Gastroesophageal sphincter (tissue), 4 donors: ENCODE results near the gene SLC6A13. TPM values are rescaled to one million over a fixed set of nuclear protein-coding genes. Genes with fewer than 3 reads are reported as not detected.
"Not testable (repeated sequence)": the region's sequence is repeated elsewhere in the genome, so short reads cannot be mapped to it uniquely, and the experiment has no call there.

Experiments
- ATAC-seq: fragments of 150-250 bp; one replicate; pipeline ENCODE4 v1.9.1; 2016; ENCODE audit warnings: mild to moderate bottlenecking, moderate library complexity
- H3K27ac ChIP-seq, 4 donors: fragments of 200-600 bp; sonication (generic) in 3 of 4; 1 replicate in 3 of 4; 2 replicates in 1 of 4; pipeline ENCODE4 v1.5.1; 2016 to 2019
- H3K27me3 ChIP-seq: fragments of 200-600 bp; sonication (generic); one replicate; pipeline ENCODE4 v1.5.1; 2019
- H3K36me3 ChIP-seq, 2 donors: fragments of 200-600 bp; sonication (generic); one replicate each; pipeline ENCODE4 v1.5.1; 2019; ENCODE audit warnings: control low read depth in 1 of 2
- H3K4me1 ChIP-seq, 3 donors: fragments of 200-600 bp; sonication (generic); 1 replicate in 2 of 3; 2 replicates in 1 of 3; pipeline ENCODE4 v1.5.1; 2016 to 2019; ENCODE audit warnings: control low read depth in 2 of 3
- H3K4me3 ChIP-seq, 2 donors: fragments of 200-600 bp; sonication (generic); one replicate each; pipeline ENCODE4 v1.5.1; 2019; ENCODE audit warnings: mild to moderate bottlenecking in 1 of 2, moderate library complexity in 1 of 2
- H3K9me3 ChIP-seq, 3 donors: fragments of 200-600 bp; sonication (generic); one replicate each; pipeline ENCODE4 v1.5.1; 2017 to 2019; ENCODE audit warnings: control low read depth in 2 of 3
- EP300 ChIP-seq: sonication (generic); formaldehyde crosslinking; IDR thresholded peaks from one replicate; pipeline ENCODE4 v1.6.1; 2017; ENCODE audit warnings: antibody characterized with exemption, mild to moderate bottlenecking
- POLR2A ChIP-seq, 2 donors: fragments of 450-650 bp; IDR thresholded peaks; one replicate each; pipeline ENCODE4 v1.6.1; 2017; ENCODE audit warnings: antibody characterized with exemption in 2 of 2, mild to moderate bottlenecking in 2 of 2, moderate library complexity in 1 of 2
- POLR2AphosphoS5 ChIP-seq: sonication (generic); formaldehyde crosslinking; IDR thresholded peaks from one replicate; pipeline ENCODE4 v1.6.1; 2017; ENCODE audit warnings: antibody characterized with exemption
- WGBS, 2 donors: methylation state at CpG; one replicate each; pipeline ENCODE4 v1.1.5; 2018; ENCODE audit warnings: low coverage in 1 of 2; 5-methylcytosine and 5-hydroxymethylcytosine counted together
- total RNA-seq, 4 donors: library from RNA; depleted of rRNA; stranded (reverse); fragments of >200 nt; gene quantifications; one replicate each; pipeline ENCODE4 v1.1.0, GENCODE V29; 2016
- TF ChIP-seq, protein P1 (sequence below), 4 experiments: fragments of 200-600 bp in 2 of 4; fragments of 450-650 bp in 2 of 4; sonication (generic) in 1 of 4; IDR thresholded peaks; one replicate each; pipeline ENCODE4 v1.5.1; 2017 to 2019; ENCODE audit warnings: antibody characterized with exemption in 4 of 4, mild to moderate bottlenecking in 2 of 4, moderate library complexity in 2 of 4

The SLC6A13 gene
- total RNA-seq = not detected

DNA sequence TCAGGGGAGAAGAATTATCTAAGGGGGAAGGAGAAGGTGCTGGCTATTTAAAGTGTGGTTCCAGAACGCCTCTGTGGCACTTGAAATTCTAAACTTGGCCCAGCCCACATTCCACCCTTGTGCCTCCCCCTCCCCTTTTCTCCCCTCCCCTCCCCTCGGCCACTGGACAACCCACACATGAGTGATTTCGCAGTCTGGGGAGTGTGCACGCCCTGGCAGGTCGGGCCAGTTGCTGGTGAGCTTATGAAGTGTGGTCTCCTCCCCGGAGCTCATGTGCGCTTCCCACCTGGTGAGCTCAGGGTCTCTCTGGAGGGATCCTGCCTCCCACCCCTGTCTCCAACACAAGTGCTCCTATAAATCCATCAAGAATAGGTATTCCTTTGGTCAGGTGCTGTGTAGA, at the start of gene SLC6A13:
SLC6A13 (minus strand) TSS at position 20 of the 400 bp plus-strand sequence. CDS start 2,784 bp downstream, outside the sequence.
- 0 to 21% methylated on average over 1 to 7 of the region's 7 CpGs for WGBS, 2 donors
- no peak for ATAC-seq
- TF ChIP-seq, protein P1, sequence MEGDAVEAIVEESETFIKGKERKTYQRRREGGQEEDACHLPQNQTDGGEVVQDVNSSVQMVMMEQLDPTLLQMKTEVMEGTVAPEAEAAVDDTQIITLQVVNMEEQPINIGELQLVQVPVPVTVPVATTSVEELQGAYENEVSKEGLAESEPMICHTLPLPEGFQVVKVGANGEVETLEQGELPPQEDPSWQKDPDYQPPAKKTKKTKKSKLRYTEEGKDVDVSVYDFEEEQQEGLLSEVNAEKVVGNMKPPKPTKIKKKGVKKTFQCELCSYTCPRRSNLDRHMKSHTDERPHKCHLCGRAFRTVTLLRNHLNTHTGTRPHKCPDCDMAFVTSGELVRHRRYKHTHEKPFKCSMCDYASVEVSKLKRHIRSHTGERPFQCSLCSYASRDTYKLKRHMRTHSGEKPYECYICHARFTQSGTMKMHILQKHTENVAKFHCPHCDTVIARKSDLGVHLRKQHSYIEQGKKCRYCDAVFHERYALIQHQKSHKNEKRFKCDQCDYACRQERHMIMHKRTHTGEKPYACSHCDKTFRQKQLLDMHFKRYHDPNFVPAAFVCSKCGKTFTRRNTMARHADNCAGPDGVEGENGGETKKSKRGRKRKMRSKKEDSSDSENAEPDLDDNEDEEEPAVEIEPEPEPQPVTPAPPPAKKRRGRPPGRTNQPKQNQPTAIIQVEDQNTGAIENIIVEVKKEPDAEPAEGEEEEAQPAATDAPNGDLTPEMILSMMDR (IDR thresholded peaks at IDR 0.05) = no peak
- no peak for TF ChIP-seq POLR2AphosphoS5
- no peak for TF ChIP-seq EP300
- no peak for TF ChIP-seq POLR2A (IDR thresholded peaks at IDR 0.05)

DNA sequence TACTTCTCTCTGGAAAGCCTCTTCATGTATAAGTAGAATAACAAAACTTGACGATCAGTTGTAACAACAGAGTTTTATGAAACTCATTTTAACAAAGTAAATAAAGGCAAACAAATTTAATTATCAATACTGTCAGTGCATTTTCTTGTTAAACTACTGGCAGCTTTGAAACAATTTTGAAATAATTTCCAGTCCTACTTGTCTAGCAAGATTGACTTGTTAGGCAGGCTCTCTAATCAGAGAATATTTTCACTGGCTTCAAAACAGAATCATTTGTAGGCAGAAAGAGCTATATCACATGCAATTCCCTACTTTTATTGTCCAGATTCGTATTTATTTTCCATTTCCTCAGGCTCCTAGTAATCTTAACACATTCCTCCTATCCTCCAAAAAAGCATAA, 45.9 kb upstream of the SLC6A13 start:
- WGBS, 2 donors = 83 to 89% methylated on average over 2 of the region's 2 CpGs
- Histone ChIP-seq H3K9me3 (no peaks in the 10 kb centered on the region), H3K27me3 (no peaks in the 10 kb centered on the region), H3K4me1 (no peaks in the 10 kb centered on the region), H3K27ac (no peak overlapping the region), H3K4me3 (no peak overlapping the region), H3K36me3 (peaks cover 6 to 100% of the 10 kb centered on the region in 2 donors)
- TF ChIP-seq, protein P1 (IDR thresholded peaks at IDR 0.05) = no peak
- TF ChIP-seq EP300 (no peak), POLR2A (IDR thresholded peaks at IDR 0.05) (no peak), POLR2AphosphoS5 (no peak)
- no peak for ATAC-seq

More for the DNA sequence above, at the start of gene SLC6A13:
- Histone ChIP-seq H3K27me3 (peaks cover 80% of the 10 kb centered on the region), H3K4me1 (peaks cover 0 to 1% (median 0%) of the 10 kb centered on the region in 3 donors), H3K27ac (no peak within 1 kb of the TSS), H3K4me3 (no peak within 1 kb of the TSS), H3K36me3 (no peaks in the 10 kb centered on the region), H3K9me3 (no peaks in the 10 kb centered on the region)

DNA sequence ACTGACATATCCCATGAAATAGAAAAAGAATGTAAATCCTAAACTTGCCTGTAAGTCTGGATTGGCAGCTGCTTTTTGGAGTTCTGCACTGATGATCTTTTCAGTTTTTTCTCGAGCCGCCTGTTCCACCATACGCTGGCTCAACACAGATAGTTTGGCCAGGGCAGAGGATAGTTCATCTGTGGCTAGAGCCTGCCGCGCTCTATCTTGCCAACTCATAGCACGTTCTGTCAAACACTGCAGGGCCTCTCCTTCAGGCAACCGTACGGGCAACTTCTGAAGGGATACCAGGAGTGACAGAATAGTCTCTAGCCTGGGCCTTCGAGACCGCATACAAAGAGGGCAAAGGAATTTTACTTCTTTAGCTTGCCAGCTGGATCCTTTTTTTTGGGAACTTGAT, 44.8 kb upstream of the SLC6A13 start:
- Histone ChIP-seq H3K4me1 (no peaks in the 10 kb centered on the region), H3K27ac (no peak overlapping the region), H3K36me3 (peaks cover 0 to 100% of the 10 kb centered on the region in 2 donors), H3K4me3 (no peak overlapping the region), H3K27me3 (no peaks in the 10 kb centered on the region), H3K9me3 (no peaks in the 10 kb centered on the region)
- TF ChIP-seq EP300 (no peak), POLR2AphosphoS5 (no peak), POLR2A (IDR thresholded peaks at IDR 0.05) (no peak)
- TF ChIP-seq, protein P1 (IDR thresholded peaks at IDR 0.05) = no peak
- ATAC-seq = no peak
- WGBS, 2 donors = 94% methylated on average over 10 of the region's 10 CpGs; no CpG with 5 or more reads in 1 of the 2 donors

DNA sequence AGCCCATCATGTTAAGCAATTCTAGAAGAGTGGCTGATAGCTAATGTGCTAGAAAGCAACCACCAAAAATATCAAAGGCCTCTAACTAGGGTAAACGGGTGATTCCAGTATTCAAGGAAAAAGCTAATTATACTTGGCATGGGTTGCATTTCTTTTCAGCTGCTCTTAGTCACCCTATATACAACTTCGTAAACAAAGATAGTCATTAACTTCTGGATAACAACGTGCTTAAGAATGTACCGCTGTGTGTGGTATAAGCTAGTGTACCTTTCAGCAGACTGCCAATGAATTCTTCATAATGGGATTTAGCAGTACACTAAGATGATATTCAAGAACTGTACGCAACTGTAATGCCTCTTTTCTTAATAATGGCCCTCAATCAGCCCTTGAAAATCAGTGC, 42.2 kb upstream of the SLC6A13 start:
- TF ChIP-seq, protein P1 (IDR thresholded peaks at IDR 0.05) = no peak
- TF ChIP-seq EP300 (no peak), POLR2AphosphoS5 (no peak), POLR2A (IDR thresholded peaks at IDR 0.05) (no peak)
- H3K4me3 ChIP-seq = no peak overlapping the region
- H3K9me3 ChIP-seq = no peaks in the 10 kb centered on the region
- no peaks in the 10 kb centered on the region for H3K4me1 ChIP-seq
- no peaks in the 10 kb centered on the region for H3K27me3 ChIP-seq
- no peak overlapping the region for H3K27ac ChIP-seq
- no peak for ATAC-seq
- H3K36me3 ChIP-seq = peaks cover 0 to 89% of the 10 kb centered on the region in 2 donors
- 67 to 80% methylated on average over 5 of the region's 5 CpGs for WGBS, 2 donors

DNA sequence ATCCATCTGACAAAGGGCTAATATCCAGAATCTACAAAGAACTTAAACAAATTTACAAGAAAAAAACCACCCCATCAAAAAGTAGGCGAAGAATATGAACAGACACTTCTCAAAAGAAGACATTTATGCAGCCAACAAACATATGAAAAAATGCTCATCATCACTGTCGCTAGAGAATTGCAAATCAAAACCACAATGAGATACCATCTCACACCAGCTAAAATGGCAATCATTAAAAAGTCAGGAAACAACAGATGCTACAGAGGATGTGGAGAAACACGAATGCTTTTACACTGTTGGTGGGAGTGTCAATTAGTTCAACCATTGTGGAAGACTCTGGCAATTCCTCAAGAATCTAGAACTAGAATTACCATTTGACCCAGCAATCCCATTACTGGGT, 40.1 kb upstream of the SLC6A13 start:
- 91 to 94% methylated on average over 3 of the region's 3 CpGs for WGBS, 2 donors
- not testable (repeated sequence) for H3K27ac ChIP-seq, H3K4me3 ChIP-seq, H3K9me3 ChIP-seq, ATAC-seq, H3K27me3 ChIP-seq, H3K4me1 ChIP-seq
- H3K36me3 ChIP-seq = peaks cover 0 to 84% of the 10 kb centered on the region in 2 donors

DNA sequence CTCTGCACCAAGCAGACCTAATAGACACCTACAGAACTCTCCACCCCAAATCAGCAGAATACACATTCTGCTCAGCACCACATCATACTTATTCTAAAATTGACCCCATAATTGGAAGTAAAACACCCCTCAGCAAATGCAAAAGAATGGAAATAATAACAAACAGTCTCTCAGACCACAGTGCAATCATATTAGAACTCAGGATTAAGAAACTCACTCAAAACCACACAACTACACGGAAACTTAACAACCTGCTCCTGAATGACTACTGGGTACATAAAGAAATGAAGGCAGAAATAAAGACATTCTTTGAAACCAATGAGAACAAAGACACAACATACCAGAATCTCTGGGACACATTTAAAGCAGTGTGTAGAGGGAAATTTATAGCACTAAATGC, 37.5 kb upstream of the SLC6A13 start:
- H3K4me3 ChIP-seq, H3K27ac ChIP-seq, H3K27me3 ChIP-seq, ATAC-seq, H3K4me1 ChIP-seq, H3K9me3 ChIP-seq: not testable (repeated sequence)
- 100% methylated on average over 1 of the region's 1 CpG for WGBS, 2 donors
- peaks cover 0 to 84% of the 10 kb centered on the region in 2 donors for H3K36me3 ChIP-seq

DNA sequence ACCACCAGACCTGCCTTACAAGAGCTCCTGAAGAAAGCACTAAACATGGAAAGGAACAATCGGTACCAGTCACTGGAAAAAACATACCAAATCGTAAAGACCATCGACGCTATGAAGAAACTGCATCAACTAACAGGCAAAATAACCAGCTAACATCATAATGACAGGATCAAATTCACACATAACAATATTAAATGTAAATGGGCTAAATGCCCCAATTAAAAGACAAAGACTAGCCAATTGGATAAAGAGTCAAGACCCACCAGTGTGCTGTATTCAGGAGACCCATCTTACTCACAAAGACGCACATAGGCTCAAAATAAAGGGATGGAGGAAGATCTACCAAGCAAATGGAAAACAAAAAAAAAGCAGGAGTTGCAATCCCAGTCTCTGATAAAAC, 36.9 kb upstream of the SLC6A13 start:
- ATAC-seq, H3K9me3 ChIP-seq, H3K4me1 ChIP-seq, H3K27ac ChIP-seq, H3K27me3 ChIP-seq, H3K4me3 ChIP-seq: not testable (repeated sequence)
- 91 to 95% methylated on average over 5 of the region's 5 CpGs for whole genome bisulfite sequencing, 2 donors
- peaks cover 0 to 84% of the 10 kb centered on the region in 2 donors for H3K36me3 ChIP-seq

DNA sequence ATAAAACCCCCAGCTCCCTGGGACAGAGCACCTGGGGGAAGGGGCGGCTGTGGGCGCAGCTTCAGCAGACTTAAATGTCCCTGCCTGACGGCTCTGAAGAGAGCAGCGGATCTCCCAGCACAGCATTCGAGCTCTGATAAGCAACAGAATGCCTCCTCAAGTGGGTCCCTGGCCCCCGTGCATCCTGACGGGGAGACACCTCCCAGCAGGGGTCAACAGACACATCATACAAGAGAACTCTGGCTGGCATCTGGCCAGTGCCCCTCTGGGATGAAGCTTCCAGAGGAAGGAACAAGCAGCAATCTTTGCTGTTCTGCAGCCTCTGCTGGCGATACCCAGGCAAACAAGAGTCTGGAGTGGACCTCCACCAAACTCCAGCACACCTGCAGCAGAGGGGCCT, 35.4 kb upstream of the SLC6A13 start:
- ATAC-seq, H3K4me1 ChIP-seq, H3K4me3 ChIP-seq, H3K27me3 ChIP-seq, H3K9me3 ChIP-seq, H3K27ac ChIP-seq: not testable (repeated sequence)
- WGBS, 2 donors = 93% methylated on average over 5 of the region's 8 CpGs; no CpG with 5 or more reads in 1 of the 2 donors
- peaks cover 0 to 84% of the 10 kb centered on the region in 2 donors for H3K36me3 ChIP-seq
